HG03097 (cell line): ENCODE measurements around the gene ZBTB47.

Source experiments
- ATAC-seq: cut with Tn5 transposase; IDR thresholded peaks from one replicate; pipeline ENCODE4 v1.9.1; 2021; ENCODE audit not compliant: unreplicated experiment, low FRiP score

ZBTB47 gene

GRCh38 chr3:42708611-42709151 is 55.2 kb downstream of the ZBTB47 start:
- ATAC-seq: no peak

DNA sequence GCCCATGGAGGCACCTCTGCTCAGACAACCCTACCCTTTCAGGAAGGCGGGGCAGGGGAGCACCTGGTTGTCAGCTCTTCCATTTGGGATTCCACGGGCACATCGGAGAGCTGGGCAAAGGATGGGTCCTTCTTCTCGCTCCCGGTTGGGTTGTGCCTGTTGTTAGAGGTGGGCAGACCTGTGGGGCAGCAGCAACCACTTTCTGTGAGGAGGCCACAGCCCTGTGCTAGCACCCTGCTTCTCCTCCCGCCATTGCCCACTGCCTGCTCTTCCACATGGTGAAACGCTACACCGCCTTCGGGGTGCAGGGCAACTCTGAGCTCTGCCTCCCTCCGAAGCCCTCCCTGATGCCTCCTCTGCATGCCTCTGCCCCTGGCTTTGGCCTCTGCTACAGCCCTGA is 56.1 kb downstream of the ZBTB47 start:
- no peak for ATAC-seq

DNA sequence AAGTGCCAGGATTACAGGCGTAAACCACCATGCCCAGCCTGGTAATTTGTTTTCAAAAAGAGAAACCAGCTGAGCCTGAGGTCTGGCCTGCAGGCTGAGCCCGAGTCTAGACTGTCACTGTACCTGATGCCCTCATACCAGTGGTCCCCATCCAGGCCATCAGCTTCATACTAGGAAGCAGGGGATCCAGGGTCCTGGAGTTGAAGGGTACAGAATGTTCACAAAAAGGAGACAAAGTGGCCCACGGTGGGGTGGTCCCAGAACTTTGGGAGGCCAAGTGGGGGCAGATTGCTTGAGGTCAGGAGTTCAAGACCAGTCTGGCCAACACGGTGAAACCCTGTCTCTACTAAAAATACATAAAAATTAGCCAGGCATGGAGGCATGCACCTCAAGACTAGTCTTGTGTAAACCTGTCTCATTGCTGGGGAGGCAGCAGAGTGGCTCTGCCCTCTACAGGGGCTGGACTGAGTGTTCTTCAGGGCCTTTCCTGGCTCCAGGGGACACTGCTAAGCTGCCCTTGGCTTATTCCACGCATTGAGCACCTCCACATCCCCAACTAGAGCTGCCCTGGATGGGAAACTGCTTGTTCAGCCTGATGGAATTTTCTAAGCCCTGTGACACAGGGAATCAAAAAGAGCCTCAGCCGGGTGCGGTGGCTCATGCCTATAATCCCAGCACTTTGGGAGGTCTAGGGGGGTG is 57.0 kb downstream of the ZBTB47 start:
- ATAC-seq: no peak

DNA sequence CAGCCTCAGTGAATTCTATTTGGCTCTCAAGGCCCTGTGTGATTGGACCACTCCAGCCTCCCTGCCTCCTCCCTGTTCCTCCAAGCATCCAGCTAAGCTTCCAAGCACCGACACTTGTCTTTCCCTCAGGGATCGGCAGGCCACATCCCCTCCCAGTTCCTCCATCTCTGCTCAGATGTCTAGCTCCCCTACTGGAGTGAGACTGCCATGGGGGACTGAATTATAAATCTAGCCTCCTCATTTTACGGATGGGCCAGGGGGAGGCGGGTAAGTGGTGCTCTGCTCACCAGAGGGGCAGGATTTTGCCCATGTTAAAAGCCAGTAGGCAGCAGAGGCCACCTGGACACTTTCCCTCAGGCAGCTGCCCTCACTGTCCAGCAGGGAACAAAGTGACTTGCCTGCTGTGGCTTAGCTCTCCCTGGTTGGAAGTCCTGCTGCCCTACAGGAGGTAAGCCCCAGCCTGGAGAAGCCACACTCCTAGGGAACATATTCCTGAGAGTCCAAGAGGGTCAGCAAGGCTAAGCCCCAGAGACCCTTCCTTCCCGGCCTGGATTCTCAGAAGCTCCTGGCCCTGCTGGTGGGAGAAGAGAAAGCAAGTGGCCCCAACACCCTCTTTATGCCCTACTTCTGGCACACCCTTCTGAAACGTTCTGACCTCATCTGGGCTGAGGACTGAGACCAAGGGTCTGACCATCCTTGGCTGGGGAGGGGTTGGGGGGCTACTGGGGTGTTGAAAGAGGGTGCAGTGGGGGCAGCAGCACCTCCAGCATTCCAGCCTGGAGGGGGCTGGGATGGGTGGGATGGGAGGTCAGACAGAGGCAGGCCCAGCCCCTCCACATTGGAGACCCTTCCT is 58.2 kb downstream of the ZBTB47 start:
- ATAC-seq: no peak

- no peak for ATAC-seq
Observed at GRCh38 chr3:42712344-42712648, 58.8 kb downstream of the ZBTB47 start.

GRCh38 chr3:42712688-42713372 is 59.3 kb downstream of the ZBTB47 start:
- ATAC-seq: no peak

- no peak for ATAC-seq
Observed at GRCh38 chr3:42713747-42714146, 60.2 kb downstream of the ZBTB47 start.

DNA sequence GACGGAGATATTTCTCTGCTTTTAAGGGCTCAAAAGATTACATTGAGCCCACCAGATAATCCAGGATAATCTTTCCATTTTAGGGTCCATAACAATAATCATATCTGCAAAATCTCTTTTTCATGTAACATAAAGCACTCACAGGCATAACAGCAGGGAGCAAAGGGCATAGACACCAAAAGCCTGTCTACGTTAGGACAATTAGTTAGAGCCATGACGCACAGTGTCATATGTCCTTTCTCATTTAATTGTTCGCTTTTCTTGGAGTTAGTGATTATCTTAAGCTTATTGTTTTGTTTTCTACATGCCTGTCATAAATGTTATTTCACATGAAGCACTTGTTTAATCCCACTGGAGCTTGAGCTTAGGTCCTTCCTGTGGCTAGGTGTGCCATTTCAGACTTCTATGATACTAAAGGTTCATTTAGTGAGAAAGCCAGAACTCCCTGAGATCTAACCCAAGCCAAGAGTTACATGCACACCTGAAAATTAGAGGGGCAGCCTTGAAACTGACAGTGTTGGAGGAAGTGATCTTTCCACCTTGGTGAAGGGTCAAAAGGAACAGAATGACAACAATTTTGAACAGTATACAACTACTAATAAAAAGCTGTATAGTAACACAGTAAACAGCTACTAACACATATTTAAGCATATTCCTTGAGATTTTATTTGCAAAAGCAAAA is 60.8 kb downstream of the ZBTB47 start:
- no peak for ATAC-seq
